HG03175 (cell line): ENCODE measurements around the gene TSR2.
"Not testable (repeated sequence)": the region's sequence is repeated elsewhere in the genome, so short reads cannot be mapped to it uniquely, and the experiment has no call there.

ENCODE experiments used
- ATAC-seq: cut with Tn5 transposase; IDR thresholded peaks from one replicate; pipeline ENCODE4 v1.9.1; 2021; ENCODE audit warnings: mild to moderate bottlenecking, moderate library complexity; ENCODE audit not compliant: unreplicated experiment

The TSR2 gene

DNA sequence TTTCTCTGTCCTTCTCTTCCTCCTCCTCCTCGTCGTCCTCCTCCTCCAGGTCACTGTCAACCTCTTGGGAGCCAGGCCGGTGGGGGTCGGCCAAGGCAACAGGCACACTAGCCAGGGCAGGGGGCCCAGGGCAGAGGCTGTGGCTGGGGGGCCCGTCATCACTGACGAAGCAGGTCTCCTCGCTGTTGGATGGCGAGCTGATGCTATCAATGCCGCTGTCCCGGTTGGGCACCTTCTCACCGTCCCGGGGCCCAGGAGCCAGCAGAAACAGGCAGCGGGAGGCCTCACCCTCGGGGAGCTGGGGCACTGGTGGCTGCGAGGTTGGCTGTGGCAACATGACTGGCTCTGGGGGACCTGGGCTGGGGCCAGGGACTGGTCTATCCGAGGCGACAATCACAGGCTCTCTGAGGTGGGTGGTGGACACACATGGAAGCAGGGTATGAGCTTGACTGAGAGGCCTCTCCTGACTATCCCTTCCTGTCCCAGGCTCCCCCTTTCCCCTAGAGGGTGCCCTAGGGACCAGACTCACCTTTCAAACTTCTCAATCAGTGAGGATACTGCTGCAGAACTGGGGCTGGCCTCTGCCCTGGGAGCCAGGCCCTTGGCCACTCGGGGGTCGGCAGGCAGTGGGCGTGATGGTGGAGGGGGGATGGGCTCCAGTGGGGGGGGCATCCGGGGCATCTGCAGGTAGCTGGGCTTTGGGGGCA, 30.0 kb downstream of the TSR2 start:
- no peak for ATAC-seq

- no peak for ATAC-seq
Observed at GRCh38 chrX:54473993-54474859, 34.0 kb downstream of the TSR2 start.

- ATAC-seq, result no peak
Observed at GRCh38 chrX:54479136-54480111, 39.2 kb downstream of the TSR2 start.

DNA sequence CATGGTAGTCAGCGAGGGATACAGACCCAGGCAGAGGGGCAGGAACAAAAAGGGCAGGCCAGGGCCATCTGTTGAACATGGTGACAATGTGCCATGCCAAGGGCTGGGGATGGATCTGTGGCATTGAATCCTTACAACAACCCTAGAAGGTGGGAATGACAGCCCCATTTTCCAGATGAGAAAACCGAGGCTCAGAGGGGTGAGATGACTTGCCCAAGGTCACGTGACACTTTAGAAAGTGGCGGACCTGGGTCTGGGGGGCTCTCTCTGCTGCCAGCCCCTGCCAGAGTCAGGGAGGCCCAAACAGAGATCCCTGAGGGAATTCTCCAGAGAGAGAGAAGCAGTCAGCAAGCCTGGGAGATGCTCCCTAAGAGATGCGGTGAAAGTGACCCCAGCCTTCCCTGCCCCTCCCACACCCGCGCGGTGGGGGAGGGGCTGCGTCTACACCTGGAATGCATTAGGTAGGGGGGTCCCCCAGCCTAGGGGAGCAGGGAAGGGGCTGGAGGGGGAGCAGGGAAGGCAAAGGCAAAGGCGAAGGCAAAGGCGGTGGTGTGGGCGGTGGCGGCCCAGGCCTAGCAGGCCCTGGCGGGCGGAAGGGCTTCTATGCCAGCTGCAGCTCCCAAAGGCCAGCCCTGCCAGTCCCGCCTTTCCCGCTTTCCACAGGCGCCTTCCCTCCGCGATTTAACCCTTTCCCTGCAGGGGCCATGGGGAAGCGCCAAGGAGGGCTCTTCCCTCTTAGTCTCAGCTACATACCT, 42.8 kb downstream of the TSR2 start:
- no peak for ATAC-seq

GRCh38 chrX:54483946-54484345, 43.7 kb downstream of the TSR2 start:
- ATAC-seq, result no peak

- ATAC-seq, result no peak
Observed at GRCh38 chrX:54484666-54485065, 44.5 kb downstream of the TSR2 start.

- ATAC-seq, result not testable (repeated sequence)
Observed at GRCh38 chrX:54489819-54490218, 49.6 kb downstream of the TSR2 start.

DNA sequence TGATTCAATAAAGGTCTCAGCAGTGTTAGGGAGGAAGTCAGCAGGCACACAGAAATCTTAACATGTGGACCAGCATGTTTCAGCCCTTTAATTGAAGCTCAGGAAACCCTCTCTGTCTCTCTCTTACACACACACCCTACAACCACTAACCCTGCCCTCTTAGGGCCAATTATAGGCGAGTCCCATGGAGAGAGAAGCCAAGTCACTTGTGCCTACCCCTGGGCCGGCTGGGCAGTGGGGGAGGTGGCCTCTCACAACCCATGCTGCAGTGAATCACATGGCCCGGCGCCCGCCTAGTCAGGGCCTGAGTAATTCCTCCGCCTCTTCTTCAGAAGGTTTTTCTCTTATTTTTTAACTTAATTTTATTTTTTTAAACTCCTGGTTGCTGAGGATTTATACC, 52.1 kb downstream of the TSR2 start:
- ATAC-seq, result no peak

GRCh38 chrX:54494166-54494988, 54.2 kb downstream of the TSR2 start:
- no peak for ATAC-seq
